H1 (cell line): ENCODE results near the gene PECR.

ENCODE experiments used
- SP2 ChIP-seq: IDR thresholded peaks from 2 replicates; pipeline ENCODE4 v1.6.1; 2012; ENCODE audit warnings: mild to moderate bottlenecking, low read length, inconsistent platforms
- TF ChIP-seq, protein P1 (sequence below), 3 experiments: IDR thresholded peaks; 1 replicate in 2 of 3; 2 replicates in 1 of 3; pipeline versions ENCODE4 v1.5.1 to v1.6.1; 2011; ENCODE audit warnings: low read length in 3 of 3, mild to moderate bottlenecking in 3 of 3, inconsistent platforms in 2 of 3, low read depth in 1 of 3, moderate library complexity in 1 of 3; ENCODE audit not compliant: insufficient read depth in 1 of 3; ENCODE audit errors: control extremely low read depth in 1 of 3

DNA sequence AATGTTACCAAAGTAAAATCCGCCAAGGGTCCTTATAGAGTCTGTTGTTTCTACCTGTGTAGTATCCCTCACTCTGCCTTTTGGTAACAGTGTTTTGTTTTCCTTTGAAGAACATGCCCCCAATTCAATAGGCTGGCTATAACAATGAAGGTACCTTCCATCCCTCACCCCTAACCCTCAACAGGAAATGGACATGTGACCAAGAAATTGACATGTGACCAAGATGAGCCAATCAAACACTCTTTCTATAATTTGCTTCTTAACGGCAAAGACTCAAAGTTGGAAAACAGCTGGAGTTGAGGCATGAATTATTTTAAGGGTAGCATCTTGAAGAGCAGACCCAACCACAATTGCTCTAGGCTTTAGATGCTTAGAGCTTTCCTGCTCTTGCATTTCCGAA is 62.9 kb downstream of the PECR start:
- TF ChIP-seq SP2 = no peak
- TF ChIP-seq, protein P1, sequence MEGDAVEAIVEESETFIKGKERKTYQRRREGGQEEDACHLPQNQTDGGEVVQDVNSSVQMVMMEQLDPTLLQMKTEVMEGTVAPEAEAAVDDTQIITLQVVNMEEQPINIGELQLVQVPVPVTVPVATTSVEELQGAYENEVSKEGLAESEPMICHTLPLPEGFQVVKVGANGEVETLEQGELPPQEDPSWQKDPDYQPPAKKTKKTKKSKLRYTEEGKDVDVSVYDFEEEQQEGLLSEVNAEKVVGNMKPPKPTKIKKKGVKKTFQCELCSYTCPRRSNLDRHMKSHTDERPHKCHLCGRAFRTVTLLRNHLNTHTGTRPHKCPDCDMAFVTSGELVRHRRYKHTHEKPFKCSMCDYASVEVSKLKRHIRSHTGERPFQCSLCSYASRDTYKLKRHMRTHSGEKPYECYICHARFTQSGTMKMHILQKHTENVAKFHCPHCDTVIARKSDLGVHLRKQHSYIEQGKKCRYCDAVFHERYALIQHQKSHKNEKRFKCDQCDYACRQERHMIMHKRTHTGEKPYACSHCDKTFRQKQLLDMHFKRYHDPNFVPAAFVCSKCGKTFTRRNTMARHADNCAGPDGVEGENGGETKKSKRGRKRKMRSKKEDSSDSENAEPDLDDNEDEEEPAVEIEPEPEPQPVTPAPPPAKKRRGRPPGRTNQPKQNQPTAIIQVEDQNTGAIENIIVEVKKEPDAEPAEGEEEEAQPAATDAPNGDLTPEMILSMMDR (IDR thresholded peaks at IDR 0.05; ENCODE audit: control extremely low read depth in 1 of 3, insufficient read depth in 1 of 3, low read depth in 1 of 3, low read length in 3 of 3) = no peak
